Gastrocnemius medialis (tissue), 4 donors: ENCODE data around the gene HMGA1. TPM values are rescaled to one million over a fixed set of nuclear protein-coding genes. Genes with fewer than 3 reads are reported as not detected.
"Not testable (repeated sequence)": the region's sequence is repeated elsewhere in the genome, so short reads cannot be mapped to it uniquely, and the experiment has no call there.

Source experiments
- ATAC-seq, 2 donors: fragments of 150-250 bp; one replicate each; pipeline ENCODE4 v1.9.1; 2016
- DNase-seq, 2 donors: peaks; one replicate each; pipeline ENCODE4 v3.0.0-alpha.2; 2019
- H3K27ac ChIP-seq, 4 donors: fragments of 200-600 bp; sonication (generic); 1 replicate in 1 of 4; 2 replicates in 3 of 4; pipeline ENCODE4 v1.5.1; 2016 to 2018; ENCODE audit warnings: mild to moderate bottlenecking in 2 of 4, moderate library complexity in 1 of 4
- H3K27me3 ChIP-seq, 3 donors: fragments of 200-600 bp; sonication (generic) in 2 of 3; 1 replicate in 1 of 3; 2 replicates in 2 of 3; pipeline versions ENCODE4 v1.5.1 to v1.6.0; 2016 to 2019; ENCODE audit warnings: mild to moderate bottlenecking in 1 of 3, moderate library complexity in 1 of 3
- H3K36me3 ChIP-seq, 2 donors: fragments of 200-600 bp; sonication (generic) in 1 of 2; one replicate each; pipeline ENCODE4 v1.5.1; 2017 to 2018
- H3K4me1 ChIP-seq, 2 donors: fragments of 200-600 bp; sonication (generic) in 1 of 2; one replicate each; pipeline ENCODE4 v1.5.1; 2016 to 2017; ENCODE audit warnings: mild to moderate bottlenecking in 2 of 2
- H3K4me3 ChIP-seq, 4 donors: fragments of 200-600 bp; sonication (generic) in 3 of 4; 1 replicate in 1 of 4; 2 replicates in 3 of 4; pipeline ENCODE4 v1.5.1; 2016 to 2019; ENCODE audit warnings: mild to moderate bottlenecking in 2 of 4
- H3K9me3 ChIP-seq, 3 donors: fragments of 200-600 bp; sonication (generic) in 2 of 3; 1 replicate in 1 of 3; 2 replicates in 2 of 3; pipeline ENCODE4 v1.5.1; 2016 to 2019
- POLR2A ChIP-seq, 2 donors: fragments of 450-650 bp; IDR thresholded peaks; one replicate each; pipeline ENCODE4 v1.6.1; 2017; ENCODE audit warnings: antibody characterized with exemption in 2 of 2, mild to moderate bottlenecking in 2 of 2, moderate library complexity in 2 of 2
- in situ Hi-C, 4 donors: fragments of 200-750 bp; cut with MboI; loops; one replicate each; pipeline versions ENCODE4 v1.15.0 to v1.8.0; 2017; ENCODE audit warnings: low sequenced_read_pairs in 4 of 4
- intact Hi-C: fragments of 100-400 bp; cut with DNase I; formaldehyde crosslinking; loops from one replicate; pipeline ENCODE4 v1.15.1; 2023; ENCODE audit warnings: low total_unique reads
- total RNA-seq, 4 donors: library from RNA; depleted of rRNA; stranded (reverse); fragments of >200 nt; gene quantifications; one replicate each; pipeline versions ENCODE4 v1.1.0 to v1.2.3, GENCODE V29; 2016
- TF ChIP-seq, protein P1 (sequence below), 5 experiments: fragments of 450-650 bp in 3 of 5; fragments of 200-600 bp in 2 of 5; sonication (generic) in 2 of 5; IDR thresholded peaks in 4 of 5; conservative IDR thresholded peaks in 1 of 5; 1 replicate in 4 of 5; 2 replicates in 1 of 5; pipeline ENCODE4 v1.5.1; 2016 to 2019; ENCODE audit warnings: antibody characterized with exemption in 5 of 5, mild to moderate bottlenecking in 3 of 5, moderate library complexity in 3 of 5

HMGA1 gene
- total RNA-seq, 4 donors from 2014 or later = 74.1 to 163 (median 154) TPM

DNA sequence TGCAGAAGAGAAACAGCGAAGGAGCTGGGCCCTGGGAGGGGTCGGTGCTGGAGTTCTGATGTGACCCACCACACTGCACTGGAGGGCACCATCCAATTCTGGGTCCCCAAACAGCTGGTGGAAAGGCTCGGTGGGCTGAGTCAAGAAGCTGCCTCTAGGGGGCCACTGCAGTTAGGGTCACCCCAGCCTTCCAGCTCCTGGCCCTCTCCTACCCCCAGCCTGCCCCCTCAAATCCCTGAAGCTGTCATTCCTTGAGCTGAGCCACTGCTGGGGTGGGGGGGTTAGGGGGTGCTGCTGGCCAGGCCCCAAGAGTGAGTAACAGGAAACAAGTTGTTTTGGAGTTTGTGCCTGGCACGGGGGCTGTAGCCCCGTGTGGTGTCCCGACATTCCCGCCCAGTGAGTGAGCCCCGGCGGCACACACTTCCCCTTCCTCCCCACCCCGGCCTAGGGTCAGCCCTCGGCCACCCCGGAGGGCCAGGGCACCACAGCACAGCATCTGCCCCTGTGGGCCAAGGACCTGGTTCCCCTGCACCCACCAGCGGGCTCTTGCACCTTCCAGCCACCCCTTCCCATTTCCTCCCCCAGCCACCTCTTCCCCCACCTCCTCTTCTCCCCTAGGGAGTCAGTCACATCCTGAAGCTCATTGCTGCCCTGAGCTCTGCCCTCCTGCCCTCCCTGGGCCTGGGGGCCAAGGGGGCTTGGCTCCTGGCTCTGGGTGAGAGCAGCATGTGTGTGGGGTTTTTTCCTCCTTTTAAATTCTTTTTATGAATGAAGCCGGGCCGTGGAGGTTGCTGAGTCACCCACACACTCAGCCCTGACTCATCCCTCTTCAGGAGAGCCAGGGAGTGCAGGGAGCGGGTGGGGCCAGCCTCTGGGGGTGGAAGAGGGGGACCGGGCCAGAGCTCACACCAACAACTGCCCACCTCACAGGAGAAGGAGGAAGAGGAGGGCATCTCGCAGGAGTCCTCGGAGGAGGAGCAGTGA lies 7.5 kb downstream of the HMGA1 start:
- peaks cover 0 to 18% of the 10 kb centered on the region in 2 donors for H3K36me3 ChIP-seq
- no peak for TF ChIP-seq POLR2A (IDR thresholded peaks at IDR 0.05)
- TF ChIP-seq, protein P1, sequence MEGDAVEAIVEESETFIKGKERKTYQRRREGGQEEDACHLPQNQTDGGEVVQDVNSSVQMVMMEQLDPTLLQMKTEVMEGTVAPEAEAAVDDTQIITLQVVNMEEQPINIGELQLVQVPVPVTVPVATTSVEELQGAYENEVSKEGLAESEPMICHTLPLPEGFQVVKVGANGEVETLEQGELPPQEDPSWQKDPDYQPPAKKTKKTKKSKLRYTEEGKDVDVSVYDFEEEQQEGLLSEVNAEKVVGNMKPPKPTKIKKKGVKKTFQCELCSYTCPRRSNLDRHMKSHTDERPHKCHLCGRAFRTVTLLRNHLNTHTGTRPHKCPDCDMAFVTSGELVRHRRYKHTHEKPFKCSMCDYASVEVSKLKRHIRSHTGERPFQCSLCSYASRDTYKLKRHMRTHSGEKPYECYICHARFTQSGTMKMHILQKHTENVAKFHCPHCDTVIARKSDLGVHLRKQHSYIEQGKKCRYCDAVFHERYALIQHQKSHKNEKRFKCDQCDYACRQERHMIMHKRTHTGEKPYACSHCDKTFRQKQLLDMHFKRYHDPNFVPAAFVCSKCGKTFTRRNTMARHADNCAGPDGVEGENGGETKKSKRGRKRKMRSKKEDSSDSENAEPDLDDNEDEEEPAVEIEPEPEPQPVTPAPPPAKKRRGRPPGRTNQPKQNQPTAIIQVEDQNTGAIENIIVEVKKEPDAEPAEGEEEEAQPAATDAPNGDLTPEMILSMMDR (IDR thresholded peaks at IDR 0.05 in 4 of 5, conservative IDR thresholded peaks at IDR 0.05 in 1 of 5) = peak in 3 of 5 experiments; percentile 10 to 35 (median 19)
- peaks cover 23 to 24% of the 10 kb centered on the region in 2 donors for H3K4me1 ChIP-seq
- DNase-seq = peak; percentile 61 to 74
- no peaks in the 10 kb centered on the region for H3K27me3 ChIP-seq
- H3K27ac ChIP-seq = peak overlapping the region; percentile 89 to 95 (median 92)
- H3K4me3 ChIP-seq = peak overlapping the region in 3 of 4 donors; percentile 16 to 32 (median 27)
- ATAC-seq = peak; percentile 50 to 53
- in situ Hi-C loops = no loop called here
- H3K9me3 ChIP-seq = no peaks in the 10 kb centered on the region
- intact Hi-C loops = no loop called here

DNA sequence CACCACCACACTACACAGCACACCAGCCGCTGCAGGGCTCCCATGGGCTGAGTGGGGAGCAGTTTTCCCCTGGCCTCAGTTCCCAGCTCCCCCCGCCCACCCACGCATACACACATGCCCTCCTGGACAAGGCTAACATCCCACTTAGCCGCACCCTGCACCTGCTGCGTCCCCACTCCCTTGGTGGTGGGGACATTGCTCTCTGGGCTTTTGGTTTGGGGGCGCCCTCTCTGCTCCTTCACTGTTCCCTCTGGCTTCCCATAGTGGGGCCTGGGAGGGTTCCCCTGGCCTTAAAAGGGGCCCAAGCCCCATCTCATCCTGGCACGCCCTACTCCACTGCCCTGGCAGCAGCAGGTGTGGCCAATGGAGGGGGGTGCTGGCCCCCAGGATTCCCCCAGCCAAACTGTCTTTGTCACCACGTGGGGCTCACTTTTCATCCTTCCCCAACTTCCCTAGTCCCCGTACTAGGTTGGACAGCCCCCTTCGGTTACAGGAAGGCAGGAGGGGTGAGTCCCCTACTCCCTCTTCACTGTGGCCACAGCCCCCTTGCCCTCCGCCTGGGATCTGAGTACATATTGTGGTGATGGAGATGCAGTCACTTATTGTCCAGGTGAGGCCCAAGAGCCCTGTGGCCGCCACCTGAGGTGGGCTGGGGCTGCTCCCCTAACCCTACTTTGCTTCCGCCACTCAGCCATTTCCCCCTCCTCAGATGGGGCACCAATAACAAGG lies 8.5 kb downstream of the HMGA1 start:
- H3K9me3 ChIP-seq, H3K27me3 ChIP-seq, in situ Hi-C loops, DNase-seq, ATAC-seq, H3K4me3 ChIP-seq: not testable (repeated sequence)
- Histone ChIP-seq H3K4me1 (peaks cover 23 to 24% of the 10 kb centered on the region in 2 donors), H3K36me3 (peaks cover 0 to 18% of the 10 kb centered on the region in 2 donors), H3K27ac (peak overlapping the region; percentile 89 to 95 (median 92))
- intact Hi-C loops = loop anchor here (5.0 kb wide), 2 partner anchors 357 to 412 kb away; no protein-coding TSS in a partner anchor

DNA sequence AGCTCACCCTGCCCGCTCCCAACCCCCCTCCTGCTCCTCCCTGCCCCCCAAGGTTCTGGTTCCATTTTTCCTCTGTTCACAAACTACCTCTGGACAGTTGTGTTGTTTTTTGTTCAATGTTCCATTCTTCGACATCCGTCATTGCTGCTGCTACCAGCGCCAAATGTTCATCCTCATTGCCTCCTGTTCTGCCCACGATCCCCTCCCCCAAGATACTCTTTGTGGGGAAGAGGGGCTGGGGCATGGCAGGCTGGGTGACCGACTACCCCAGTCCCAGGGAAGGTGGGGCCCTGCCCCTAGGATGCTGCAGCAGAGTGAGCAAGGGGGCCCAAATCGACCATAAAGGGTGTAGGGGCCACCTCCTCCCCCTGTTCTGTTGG lies 9.1 kb downstream of the HMGA1 start:
- intact Hi-C loops = loop anchor here (5.0 kb wide), 2 partner anchors 357 to 412 kb away; no protein-coding TSS in a partner anchor
- H3K9me3 ChIP-seq, DNase-seq, H3K27me3 ChIP-seq, H3K4me3 ChIP-seq, in situ Hi-C loops, ATAC-seq: not testable (repeated sequence)
- Histone ChIP-seq H3K36me3 (peaks cover 0 to 16% of the 10 kb centered on the region in 2 donors), H3K27ac (peak overlapping the region in 3 of 4 donors; percentile 33 to 95 (median 93)), H3K4me1 (peaks cover 23 to 24% of the 10 kb centered on the region in 2 donors)

DNA sequence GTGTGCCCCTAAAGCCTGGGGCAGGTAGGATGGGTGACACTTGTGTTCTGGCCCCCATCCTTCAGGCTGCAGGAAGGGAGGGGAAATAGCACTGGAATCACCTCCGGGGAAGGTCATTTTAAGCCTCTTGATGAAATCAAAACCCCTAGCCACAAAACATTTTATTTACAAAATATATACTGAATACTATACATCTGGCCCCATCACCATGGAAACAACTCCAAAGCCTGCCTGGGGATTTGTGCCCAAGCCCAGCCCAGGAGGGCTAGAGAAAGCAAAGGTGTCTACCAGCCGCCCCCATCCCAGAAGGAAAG lies 9.5 kb downstream of the HMGA1 start:
- DNase-seq (no peak), ATAC-seq (no peak)
- Histone ChIP-seq H3K36me3 (peaks cover 0 to 11% of the 10 kb centered on the region in 2 donors), H3K9me3 (no peaks in the 10 kb centered on the region), H3K27ac (peak overlapping the region; percentile 88 to 95 (median 93)), H3K4me1 (peaks cover 23 to 24% of the 10 kb centered on the region in 2 donors), H3K27me3 (no peaks in the 10 kb centered on the region), H3K4me3 (no peak overlapping the region)
- TF ChIP-seq, protein P1 (IDR thresholded peaks at IDR 0.05 in 4 of 5, conservative IDR thresholded peaks at IDR 0.05 in 1 of 5) = no peak
- no peak for TF ChIP-seq POLR2A (IDR thresholded peaks at IDR 0.05)
- intact Hi-C loops (loop anchor here (5.0 kb wide), 2 partner anchors 356 to 411 kb away; no protein-coding TSS in a partner anchor), in situ Hi-C loops (no loop called here)

DNA sequence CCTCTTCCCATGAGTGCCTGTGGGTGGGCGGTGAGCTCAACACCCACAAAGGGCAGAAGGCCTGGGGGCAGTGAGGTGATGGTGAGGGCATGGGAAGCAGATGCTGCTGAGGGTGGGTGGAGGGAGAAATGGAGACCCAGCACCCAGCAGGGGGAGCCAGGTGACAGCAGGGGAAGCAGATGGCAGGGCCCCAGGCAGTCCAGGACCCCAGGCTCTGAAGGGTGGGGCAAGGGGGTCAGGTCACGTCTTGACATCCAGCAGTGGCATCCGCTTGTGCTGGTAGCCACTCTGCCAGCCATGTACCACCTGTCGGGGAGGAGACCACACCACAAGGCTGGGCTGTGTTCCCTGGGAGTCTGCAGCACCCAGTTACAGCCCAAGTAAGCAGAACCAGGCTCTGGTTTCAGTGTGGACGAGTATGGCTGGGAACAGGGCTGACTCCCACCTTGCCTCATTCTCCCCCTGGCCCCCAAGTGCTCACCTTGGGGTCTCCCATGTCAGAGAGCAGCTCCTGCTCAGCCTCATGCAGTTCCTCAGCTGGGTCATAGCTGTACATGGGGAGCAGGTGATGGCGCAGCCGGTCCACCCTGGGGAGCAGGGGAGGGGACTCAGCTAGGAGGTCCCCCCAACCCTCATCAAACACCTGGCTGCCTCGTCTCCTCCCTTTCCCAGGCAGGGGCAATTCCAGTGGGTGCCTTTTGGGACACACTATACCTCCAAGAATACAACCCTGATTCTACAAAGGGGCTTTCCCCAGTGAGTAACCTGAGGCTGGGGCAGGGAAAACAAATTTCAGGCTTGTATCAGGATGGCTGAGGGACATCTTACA lies 10.1 kb downstream of the HMGA1 start:
- Histone ChIP-seq H3K27ac (peak overlapping the region; percentile 88 to 95 (median 93)), H3K9me3 (no peaks in the 10 kb centered on the region), H3K4me1 (peaks cover 23 to 24% of the 10 kb centered on the region in 2 donors), H3K4me3 (no peak overlapping the region), H3K27me3 (no peaks in the 10 kb centered on the region), H3K36me3 (peaks cover 0 to 7% of the 10 kb centered on the region in 2 donors)
- DNase-seq (peak in 1 of 2 donors; percentile 43), ATAC-seq (no peak)
- in situ Hi-C loops = no loop called here
- intact Hi-C loops = loop anchor here (5.0 kb wide), 2 partner anchors 356 to 411 kb away; no protein-coding TSS in a partner anchor
- TF ChIP-seq, protein P1 (IDR thresholded peaks at IDR 0.05 in 4 of 5, conservative IDR thresholded peaks at IDR 0.05 in 1 of 5) = peak; percentile 28 to 52 (median 45)
- TF ChIP-seq POLR2A (IDR thresholded peaks at IDR 0.05) = no peak
